Raji (cell line): Measurements from ENCODE around the gene SRSF3.
A peak's percentile ranks its signal among the peaks of the same experiment; 100 is the strongest.

ENCODE experiments used
- POLR2A ChIP-seq: IDR thresholded peaks from 2 replicates; pipeline ENCODE4 v1.6.1; 2011; ENCODE audit warnings: low read depth, low read length, control low read depth; ENCODE audit not compliant: insufficient read depth

SRSF3 gene

GRCh38 chr6:36626636-36627035 is 32.5 kb downstream of the SRSF3 start:
- no peak for TF ChIP-seq POLR2A

GRCh38 chr6:36627141-36627540 is 33.0 kb downstream of the SRSF3 start:
- no peak for TF ChIP-seq POLR2A

GRCh38 chr6:36627801-36628246 is 33.7 kb downstream of the SRSF3 start:
- no peak for TF ChIP-seq POLR2A

GRCh38 chr6:36629784-36630183 is 35.6 kb downstream of the SRSF3 start:
- TF ChIP-seq POLR2A = no peak

- no peak for TF ChIP-seq POLR2A
Measured at GRCh38 chr6:36631326-36632011, 37.3 kb downstream of the SRSF3 start.

GRCh38 chr6:36633370-36633769 is 39.2 kb downstream of the SRSF3 start:
- TF ChIP-seq POLR2A = no peak

GRCh38 chr6:36633915-36634314 is 39.8 kb downstream of the SRSF3 start:
- TF ChIP-seq POLR2A = no peak

- TF ChIP-seq POLR2A = no peak
Measured at GRCh38 chr6:36634317-36635108, 40.4 kb downstream of the SRSF3 start.

GRCh38 chr6:36636283-36636682 is 42.1 kb downstream of the SRSF3 start:
- TF ChIP-seq POLR2A = no peak

GRCh38 chr6:36636687-36637418 is 42.7 kb downstream of the SRSF3 start:
- TF ChIP-seq POLR2A = no peak

- no peak for TF ChIP-seq POLR2A
Measured at GRCh38 chr6:36638579-36638978, 44.4 kb downstream of the SRSF3 start.

GRCh38 chr6:36639171-36639808 is 45.1 kb downstream of the SRSF3 start:
- TF ChIP-seq POLR2A = 0 out of 2 replicates have a peak, but pooled peaks have one; percentile 24

- TF ChIP-seq POLR2A = no peak
Measured at GRCh38 chr6:36641543-36641942, 47.4 kb downstream of the SRSF3 start.

- TF ChIP-seq POLR2A = no peak
Measured at GRCh38 chr6:36642913-36643817, 49.0 kb downstream of the SRSF3 start.
